Measurements from ENCODE around the gene PTPRH. TPM values are rescaled to one million over a fixed set of nuclear protein-coding genes. Genes with fewer than 3 reads are reported as not detected.
"Not testable (repeated sequence)": the region's sequence is repeated elsewhere in the genome, so short reads cannot be mapped to it uniquely, and the experiment has no call there.

PTPRH gene
- total RNA-seq, 4 donors from 2014 or later: 0.57 to 2.0 (median 1.3) TPM

DNA sequence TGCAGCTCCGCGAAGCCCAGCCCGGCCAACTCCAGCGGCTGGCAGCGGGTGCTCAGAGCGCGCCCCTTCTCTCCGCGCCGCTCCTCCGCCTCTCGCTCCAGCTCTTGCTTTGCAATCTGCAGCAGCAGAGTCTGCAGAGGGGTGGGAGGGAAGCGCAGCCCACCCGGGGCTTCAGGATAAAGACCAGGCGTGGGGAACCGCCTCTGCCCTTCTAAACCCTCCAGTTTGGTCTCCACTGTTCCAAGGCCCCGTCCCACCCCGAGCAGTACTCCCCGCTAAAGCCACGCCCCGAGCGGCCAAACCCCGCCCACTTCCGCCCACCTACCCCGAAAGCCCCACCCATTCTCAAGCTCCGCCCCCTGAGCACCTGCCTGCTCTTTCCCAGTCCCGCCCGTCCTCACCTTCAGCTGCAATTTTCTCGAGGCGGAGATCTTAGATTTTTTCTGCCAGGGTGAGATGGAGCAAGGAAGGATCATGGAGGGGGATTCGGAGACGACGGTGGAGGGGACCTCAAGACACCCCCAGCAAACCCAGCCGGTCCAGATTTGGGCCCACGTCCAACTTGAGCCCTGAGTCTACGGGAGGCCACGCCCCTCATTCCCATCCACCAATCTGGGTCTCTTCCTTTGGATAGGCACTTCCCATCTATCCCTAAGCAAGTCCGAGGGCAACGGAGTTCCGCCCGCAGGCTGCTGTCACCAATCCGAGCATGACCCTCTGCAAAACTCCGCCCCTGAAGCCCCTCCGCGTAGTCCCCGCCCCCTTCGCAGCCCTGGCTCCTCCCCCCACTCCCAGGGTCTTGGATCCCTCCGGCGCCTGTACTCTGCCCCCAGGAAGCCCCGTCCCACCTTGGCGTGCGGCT, 52.9 kb downstream of the PTPRH start:
- H3K4me1 ChIP-seq: peaks cover 0 to 43% (median 17%) of the 10 kb centered on the region in 3 donors
- H3K4me3 ChIP-seq: peak overlapping the region in 3 of 4 donors; percentile 15 to 22 (median 18)
- no peaks in the 10 kb centered on the region for H3K9me3 ChIP-seq
- no peaks in the 10 kb centered on the region for H3K36me3 ChIP-seq
- H3K27me3 ChIP-seq: peaks cover under 1 to 76% (median 11%) of the 10 kb centered on the region in 4 donors
- TF ChIP-seq POLR2A (IDR thresholded peaks at IDR 0.05): no peak
- TF ChIP-seq, protein P1, sequence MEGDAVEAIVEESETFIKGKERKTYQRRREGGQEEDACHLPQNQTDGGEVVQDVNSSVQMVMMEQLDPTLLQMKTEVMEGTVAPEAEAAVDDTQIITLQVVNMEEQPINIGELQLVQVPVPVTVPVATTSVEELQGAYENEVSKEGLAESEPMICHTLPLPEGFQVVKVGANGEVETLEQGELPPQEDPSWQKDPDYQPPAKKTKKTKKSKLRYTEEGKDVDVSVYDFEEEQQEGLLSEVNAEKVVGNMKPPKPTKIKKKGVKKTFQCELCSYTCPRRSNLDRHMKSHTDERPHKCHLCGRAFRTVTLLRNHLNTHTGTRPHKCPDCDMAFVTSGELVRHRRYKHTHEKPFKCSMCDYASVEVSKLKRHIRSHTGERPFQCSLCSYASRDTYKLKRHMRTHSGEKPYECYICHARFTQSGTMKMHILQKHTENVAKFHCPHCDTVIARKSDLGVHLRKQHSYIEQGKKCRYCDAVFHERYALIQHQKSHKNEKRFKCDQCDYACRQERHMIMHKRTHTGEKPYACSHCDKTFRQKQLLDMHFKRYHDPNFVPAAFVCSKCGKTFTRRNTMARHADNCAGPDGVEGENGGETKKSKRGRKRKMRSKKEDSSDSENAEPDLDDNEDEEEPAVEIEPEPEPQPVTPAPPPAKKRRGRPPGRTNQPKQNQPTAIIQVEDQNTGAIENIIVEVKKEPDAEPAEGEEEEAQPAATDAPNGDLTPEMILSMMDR (IDR thresholded peaks at IDR 0.05): no peak
- no peak for DNase-seq
- no peak overlapping the region for H3K27ac ChIP-seq
- 8 to 13% methylated on average over 6 to 26 of the region's 52 CpGs for WGBS, 2 donors
- intact Hi-C loops (cut with DNase I): no loop called here

DNA sequence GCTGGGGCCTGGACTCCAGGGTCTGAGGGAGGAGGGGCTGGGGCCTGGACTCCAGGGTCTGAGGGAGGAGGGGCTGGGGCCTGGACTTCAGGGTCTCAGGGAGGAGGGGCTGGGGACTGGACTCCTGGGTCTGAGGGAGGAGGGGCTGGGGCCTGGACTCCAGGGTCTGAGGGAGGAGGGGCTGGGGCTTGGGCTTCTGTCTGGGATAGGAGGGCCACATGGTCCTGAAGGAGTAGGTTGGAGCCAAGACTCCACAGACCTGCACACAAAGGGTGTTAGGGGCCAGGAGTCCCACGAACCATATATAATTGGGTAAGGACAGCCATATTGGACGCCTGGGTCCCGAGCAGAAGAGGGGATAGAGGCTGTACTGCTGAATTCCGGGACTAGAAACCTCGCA, 53.5 kb downstream of the PTPRH start:
- H3K27me3 ChIP-seq: peaks cover 0 to 69% (median 7%) of the 10 kb centered on the region in 4 donors
- DNase-seq; intact Hi-C loops (cut with DNase I); H3K27ac ChIP-seq; H3K36me3 ChIP-seq; H3K9me3 ChIP-seq: not testable (repeated sequence)
- 4% methylated on average over 5 of the region's 5 CpGs; no CpG with 5 or more reads in 1 of the 2 donors for whole genome bisulfite sequencing, 2 donors
- H3K4me3 ChIP-seq: peak overlapping the region in 3 of 4 donors; percentile 15 to 22 (median 18)
- H3K4me1 ChIP-seq: peaks cover 0 to 39% (median 17%) of the 10 kb centered on the region in 3 donors

GRCh38 chr19:55153652-55154264, 55.5 kb downstream of the PTPRH start:
- peaks cover 0 to 70% (median 7%) of the 10 kb centered on the region in 4 donors for H3K27me3 ChIP-seq

GRCh38 chr19:55152017-55152416, 57.3 kb downstream of the PTPRH start:
- Histone ChIP-seq H3K4me1 (peaks cover 0 to 14% (median 0%) of the 10 kb centered on the region in 3 donors), H3K9me3 (no peaks in the 10 kb centered on the region), H3K27ac (no peak overlapping the region), H3K36me3 (no peaks in the 10 kb centered on the region), H3K27me3 (peaks cover 0 to 70% (median 3%) of the 10 kb centered on the region in 4 donors), H3K4me3 (no peak overlapping the region)
- DNase-seq: no peak
- TF ChIP-seq, protein P1 (IDR thresholded peaks at IDR 0.05): no peak
- TF ChIP-seq POLR2A (IDR thresholded peaks at IDR 0.05): no peak
- intact Hi-C loops (cut with DNase I): no loop called here

More at GRCh38 chr19:55153652-55154264, 55.5 kb downstream of the PTPRH start:
- Histone ChIP-seq H3K36me3 (no peaks in the 10 kb centered on the region), H3K9me3 (no peaks in the 10 kb centered on the region), H3K4me3 (no peak overlapping the region), H3K27ac (no peak overlapping the region), H3K4me1 (peaks cover 0 to 19% (median 0%) of the 10 kb centered on the region in 3 donors)
- no peak for DNase-seq
- intact Hi-C loops (cut with DNase I): no loop called here
- TF ChIP-seq, protein P1 (IDR thresholded peaks at IDR 0.05): no peak
- TF ChIP-seq POLR2A (IDR thresholded peaks at IDR 0.05): no peak
- WGBS, 2 donors: 86 to 88% methylated on average over 11 of the region's 12 CpGs

DNA sequence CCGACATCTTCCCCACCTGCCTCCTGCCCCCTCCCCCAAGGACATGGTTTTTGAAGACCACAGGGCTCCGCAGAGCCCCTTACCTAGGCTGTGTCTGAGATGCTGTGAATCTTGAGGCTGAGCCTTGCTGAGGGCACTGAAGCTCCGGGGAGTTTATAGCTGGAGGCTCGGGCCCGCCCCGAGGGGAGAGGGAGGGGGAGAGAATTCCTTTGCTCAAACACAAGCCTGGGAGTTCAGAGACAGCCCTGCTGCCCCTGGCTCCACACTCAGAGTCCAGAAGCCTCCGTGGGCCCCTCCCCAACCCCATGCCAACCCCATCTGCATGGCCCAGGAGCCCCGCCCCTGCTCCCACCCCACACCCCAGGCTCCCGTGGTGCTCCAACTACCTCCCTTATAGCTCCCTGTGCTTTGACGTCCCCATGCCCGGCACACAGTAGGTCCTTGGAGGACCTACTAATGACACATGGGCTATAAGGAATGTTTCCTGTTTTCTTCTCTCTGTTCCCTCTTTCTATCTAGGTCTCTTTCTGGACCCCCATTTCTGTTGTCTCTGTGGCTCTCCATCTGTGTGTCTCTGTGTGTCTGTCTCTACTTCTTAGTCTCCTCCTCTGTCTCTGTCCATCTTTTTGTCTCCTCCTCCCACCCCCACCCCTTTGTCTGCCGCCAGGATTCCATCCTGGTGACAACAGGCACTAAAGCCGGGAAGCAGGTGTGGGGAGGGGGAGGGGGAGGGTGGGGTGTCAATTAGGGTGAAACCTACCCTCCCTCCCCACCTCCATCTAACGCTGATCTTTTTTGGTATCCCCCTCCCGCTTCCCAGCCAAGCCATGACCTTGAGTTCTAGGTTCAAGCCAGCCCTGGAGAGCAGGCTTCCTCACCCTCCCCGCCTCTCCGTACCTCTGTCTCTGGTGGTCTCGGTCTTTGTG, 60.0 kb downstream of the PTPRH start, which contains the start of gene TNNT1:
TSS of gene TNNT1 (minus strand) at position 129 of the 926 bp plus-strand sequence. CDS start 2,049 bp downstream, outside the sequence.
- no peak within 1 kb of the TSS for H3K27ac ChIP-seq
- H3K4me3 ChIP-seq: no peak within 1 kb of the TSS
- H3K4me1 ChIP-seq: peaks cover 7 to 18% (median 12%) of the 10 kb centered on the region in 3 donors
- TF ChIP-seq, protein P1 (IDR thresholded peaks at IDR 0.05): no peak
- TF ChIP-seq POLR2A (IDR thresholded peaks at IDR 0.05): no peak
- H3K36me3 ChIP-seq: no peaks in the 10 kb centered on the region
- WGBS, 2 donors: 26 to 28% methylated on average over 10 to 11 of the region's 18 CpGs
- no peak for DNase-seq
- H3K9me3 ChIP-seq: no peaks in the 10 kb centered on the region
- H3K27me3 ChIP-seq: peaks cover 0 to 72% (median 12%) of the 10 kb centered on the region in 4 donors
- intact Hi-C loops (cut with DNase I): no loop called here
